ENCODE results near the gene SOD3.

Gene SOD3

DNA sequence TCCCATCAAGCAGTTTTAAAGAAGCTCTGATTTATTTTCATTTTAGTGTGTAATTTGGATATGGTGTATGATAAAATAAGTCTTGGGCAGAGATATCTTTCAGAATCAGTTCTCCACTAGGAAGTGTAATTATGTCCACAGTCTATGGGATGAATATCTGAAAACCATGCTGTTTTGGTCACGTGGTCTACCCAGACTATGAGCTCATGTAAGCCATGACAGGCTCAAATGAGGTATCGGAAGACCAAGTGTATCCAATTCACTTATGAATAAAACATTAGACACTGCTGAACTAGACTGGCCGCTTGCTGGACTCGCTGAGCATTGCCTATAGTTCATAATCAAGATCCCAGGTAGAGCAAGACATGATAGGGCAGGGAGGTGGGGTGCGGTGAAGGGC, 50.5 kb downstream of the SOD3 start:
- no peak for DNase-seq

DNA sequence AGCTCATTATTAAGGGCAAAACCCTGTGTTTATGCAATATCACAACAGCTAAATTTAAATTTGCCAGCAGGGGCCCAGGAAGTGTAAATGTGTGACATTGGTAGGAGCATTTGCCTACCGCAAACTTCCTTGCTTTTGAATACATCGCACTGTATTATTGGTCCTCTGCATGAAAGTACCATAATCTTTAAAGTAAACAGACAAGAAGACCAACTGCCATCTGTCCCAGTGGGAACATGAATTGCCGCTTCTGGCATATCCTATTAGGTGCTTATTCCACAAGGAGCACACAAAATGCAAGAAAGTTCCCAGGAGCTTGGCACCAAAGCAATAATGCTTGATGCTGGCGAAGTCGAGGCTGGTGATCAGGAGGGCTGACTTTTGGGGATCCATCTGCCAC, 51.3 kb downstream of the SOD3 start:
- DNase-seq, result no peak

GRCh38 chr4:24849351-24849750, 54.0 kb downstream of the SOD3 start:
- DNase-seq, result no peak

DNA sequence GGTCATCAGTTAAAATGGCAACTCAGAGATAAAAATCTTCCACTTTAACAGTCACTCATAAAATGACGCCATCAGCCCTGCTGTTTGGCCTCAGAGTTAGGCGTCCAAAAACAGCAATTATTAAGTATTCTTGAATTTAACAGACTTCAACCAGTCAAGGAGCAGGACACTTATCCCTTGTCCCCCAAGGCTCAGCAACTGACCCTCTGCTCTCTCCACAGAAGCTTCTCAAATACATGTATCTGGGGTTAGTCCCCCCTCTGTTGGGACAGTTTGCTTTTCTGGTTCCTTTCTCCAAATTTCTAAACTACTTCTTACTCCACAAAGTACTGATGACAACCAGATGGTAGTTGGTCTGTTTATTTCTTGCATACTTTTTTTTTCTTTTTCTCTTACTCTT, 54.4 kb downstream of the SOD3 start:
- no peak for DNase-seq
